Measurements from ENCODE around the gene VAMP8. TPM values are rescaled to one million over a fixed set of nuclear protein-coding genes. Genes with fewer than 3 reads are reported as not detected.

Gene VAMP8
- total and polyA plus RNA-seq, 4 experiments from 2014 or later: 98.5 to 612 (median 254) TPM

DNA sequence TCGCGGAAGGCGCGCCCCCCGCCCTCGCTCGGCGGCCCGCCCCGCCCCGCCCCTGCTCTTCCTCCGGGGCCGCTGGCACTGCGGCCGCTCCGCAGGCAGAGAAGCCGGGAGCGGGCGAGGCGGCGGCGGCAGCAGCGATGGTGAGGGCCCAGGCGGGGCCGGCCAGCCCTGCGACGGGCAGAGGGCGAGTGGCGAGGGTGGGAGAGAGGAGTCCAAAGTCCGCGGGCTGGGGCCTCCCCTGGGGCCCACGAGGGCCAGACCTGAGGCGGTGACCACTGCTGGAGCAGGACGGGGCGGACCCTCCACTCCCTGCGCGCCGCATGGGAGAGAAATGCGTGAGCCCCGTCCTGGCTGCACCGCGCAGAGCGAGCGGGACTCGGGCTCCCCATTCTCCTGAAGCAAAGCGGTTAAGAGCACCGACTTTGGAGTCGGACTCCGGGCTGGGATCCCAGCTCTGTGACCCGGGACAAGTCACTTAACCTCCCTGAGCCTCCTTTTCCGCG, 7.0 kb downstream of the VAMP8 start, which contains the start of gene VAMP5:
VAMP5 (plus strand) TSS at position 78 of the 503 bp plus-strand sequence; CDS start at position 138, 60 bp downstream.
- H3K9me3 Mint-ChIP-seq: no peaks in the 10 kb centered on the region
- H3K36me3 ChIP-seq (ENCODE audit: insufficient read depth, low read length): peaks cover 15% of the 10 kb centered on the region
- ChIA-PET CTCF (ENCODE audit: partially characterized antibody) (interaction anchor here (1.3 kb wide), 1 partner anchor 164 kb away, joined by 3 read pairs; no protein-coding TSS in a partner anchor), POLR2A (ENCODE audit: partially characterized antibody) (interaction anchor here (0.7 to 5.8 kb wide), 8 partner anchors 11 to 44 kb away, joined by 3 to 71 read pairs (median 14); partner anchors contain the start of genes C2orf68, GGCX, MAT2A and RNF181)
- H3K4me1 Mint-ChIP-seq: peaks cover 39 to 75% (median 57%) of the 10 kb centered on the region in 4 donors
- H3K27ac ChIP-seq (ENCODE audit: low read depth, low read length): peak within 1 kb of the TSS; percentile 80
- H3K4me3 Mint-ChIP-seq: peak within 1 kb of the TSS; percentile 89 to 98 (median 90)
- peaks cover 22 to 23% of the 10 kb centered on the region in 2 donors for H3K36me3 Mint-ChIP-seq
- H3K27me3 Mint-ChIP-seq: no peaks in the 10 kb centered on the region
- H3K9me3 ChIP-seq (ENCODE audit: control insufficient read depth in 1 of 2, low read length in 2 of 2): no peaks in the 10 kb centered on the region
- intact Hi-C loops (cut with micrococcal nuclease): loop anchor here (1.0 kb wide), 1 partner anchor 23 kb away; the partner anchor contains the start of gene GGCX
- H3K27ac Mint-ChIP-seq: peak within 1 kb of the TSS; percentile 90 to 98 (median 95)
- DNase-seq: peak in 3 of 5 donors; percentile 24 to 29 (median 26)
- H3K27me3 ChIP-seq (ENCODE audit: insufficient read depth, low read length): no peaks in the 10 kb centered on the region
- peaks cover 48% of the 10 kb centered on the region for H3K4me1 ChIP-seq (ENCODE audit: insufficient read depth, low read length)
- peak within 1 kb of the TSS; percentile 57 to 64 for H3K4me3 ChIP-seq (ENCODE audit: low read length in 2 of 2)

DNA sequence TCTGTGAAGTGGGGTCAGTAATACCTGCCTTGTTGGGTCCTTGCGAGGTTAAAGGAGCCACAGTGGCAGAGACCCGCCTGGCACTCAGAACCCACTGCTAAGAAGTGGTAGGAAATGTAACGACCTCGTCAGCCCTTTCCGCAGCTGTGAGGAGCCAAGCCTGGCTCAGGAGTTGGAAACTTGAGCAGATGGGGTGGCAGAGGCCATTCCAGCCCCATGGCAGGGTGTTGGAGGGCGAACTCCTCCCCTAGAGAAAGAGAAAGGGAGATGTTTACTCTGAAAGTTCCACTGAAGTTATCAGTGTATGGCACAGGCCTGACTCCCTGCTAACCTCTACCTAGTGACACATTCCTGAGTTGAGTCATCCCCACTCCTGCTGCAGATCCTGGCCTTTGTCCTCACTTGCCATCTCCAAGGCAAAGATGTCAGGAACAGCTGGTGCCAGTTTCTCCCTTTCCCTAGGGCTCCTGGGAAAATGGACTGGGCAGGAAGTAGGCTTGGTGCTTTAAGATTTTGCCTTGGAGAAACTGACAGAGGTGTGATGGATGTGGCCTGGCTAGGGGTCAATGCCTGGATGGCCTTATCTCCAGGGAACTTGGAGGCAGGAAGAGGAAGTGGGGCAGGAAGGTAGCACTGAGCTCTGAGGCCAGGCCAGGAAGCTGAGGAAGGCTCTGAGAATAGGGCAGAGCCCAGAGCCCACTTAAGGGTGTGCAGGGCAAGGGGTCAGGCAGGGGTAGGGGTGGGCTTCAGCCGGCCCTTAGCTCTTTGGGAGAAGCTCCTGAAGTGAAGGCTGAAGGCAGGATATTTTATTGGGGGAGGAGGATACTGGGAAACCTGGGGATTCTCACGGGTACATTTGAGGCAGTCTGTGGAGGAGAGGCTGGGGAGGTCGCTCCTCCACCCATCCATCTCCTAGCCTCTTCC, 7.7 kb downstream of the VAMP8 start:
- peaks cover 41% of the 10 kb centered on the region for H3K4me1 ChIP-seq (ENCODE audit: insufficient read depth, low read length)
- H3K9me3 ChIP-seq (ENCODE audit: control insufficient read depth in 1 of 2, low read length in 2 of 2): no peaks in the 10 kb centered on the region
- H3K27me3 Mint-ChIP-seq: no peaks in the 10 kb centered on the region
- intact Hi-C loops (cut with micrococcal nuclease): loop anchor here (1.0 kb wide), 1 partner anchor 24 kb away; the partner anchor contains the start of gene GGCX
- H3K4me3 Mint-ChIP-seq: peak overlapping the region; percentile 88 to 98 (median 90)
- DNase-seq: peak in 3 of 5 donors; percentile 24 to 32 (median 24)
- no peaks in the 10 kb centered on the region for H3K9me3 Mint-ChIP-seq
- POLR2A ChIA-PET (ENCODE audit: partially characterized antibody): interaction anchor here (2.6 to 5.8 kb wide), 6 partner anchors 11 to 45 kb away, joined by 7 to 71 read pairs (median 21); partner anchors contain the start of genes C2orf68, GGCX, MAT2A and RNF181
- H3K27ac ChIP-seq (ENCODE audit: low read depth, low read length): peak overlapping the region; percentile 80
- peaks cover 38 to 68% (median 52%) of the 10 kb centered on the region in 4 donors for H3K4me1 Mint-ChIP-seq
- peak overlapping the region; percentile 85 to 94 (median 92) for H3K27ac Mint-ChIP-seq
- H3K27me3 ChIP-seq (ENCODE audit: insufficient read depth, low read length): no peaks in the 10 kb centered on the region
- CTCF ChIA-PET (ENCODE audit: partially characterized antibody): interaction anchor here (1.0 to 1.3 kb wide), 2 partner anchors 33 to 165 kb away, joined by 3 to 4 read pairs; no protein-coding TSS in a partner anchor
- H3K36me3 ChIP-seq (ENCODE audit: insufficient read depth, low read length): peaks cover 15% of the 10 kb centered on the region
- peaks cover 18 to 23% of the 10 kb centered on the region in 2 donors for H3K36me3 Mint-ChIP-seq
- H3K4me3 ChIP-seq (ENCODE audit: low read length in 2 of 2): peak overlapping the region; percentile 57 to 64

DNA sequence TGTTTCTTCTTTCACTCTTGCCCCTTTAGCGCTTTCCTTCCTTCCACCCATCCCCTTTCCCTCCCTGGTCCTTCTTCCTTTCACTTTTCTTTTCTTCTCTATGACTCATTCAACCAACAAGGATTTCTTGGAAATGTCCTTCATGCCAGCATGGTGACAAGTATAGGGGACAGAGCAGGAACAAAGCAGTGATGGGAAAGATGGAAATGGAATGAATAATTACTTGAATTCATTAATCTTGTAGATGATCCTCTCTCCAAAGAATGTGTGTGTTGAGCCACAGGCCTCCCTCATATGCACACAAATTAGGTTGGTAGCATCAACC, 8.4 kb downstream of the VAMP8 start:
- intact Hi-C loops (cut with micrococcal nuclease): no loop called here
- no peak for DNase-seq
- ChIA-PET POLR2A (ENCODE audit: partially characterized antibody) (interaction anchor here (2.6 to 5.8 kb wide), 6 partner anchors 10 to 46 kb away, joined by 7 to 71 read pairs (median 21); partner anchors contain the start of genes C2orf68, GGCX, MAT2A and RNF181), CTCF (ENCODE audit: partially characterized antibody) (interaction anchor here (1.0 to 1.3 kb wide), 2 partner anchors 34 to 166 kb away, joined by 3 to 4 read pairs; no protein-coding TSS in a partner anchor)
- Mint-ChIP-seq H3K4me3 (peak overlapping the region; percentile 88 to 98 (median 90)), H3K36me3 (peaks cover 14 to 20% of the 10 kb centered on the region in 2 donors), H3K4me1 (peaks cover 35 to 64% (median 51%) of the 10 kb centered on the region in 4 donors), H3K9me3 (no peaks in the 10 kb centered on the region), H3K27ac (peak overlapping the region; percentile 85 to 94 (median 92)), H3K27me3 (no peaks in the 10 kb centered on the region)
- H3K27ac ChIP-seq (ENCODE audit: low read depth, low read length): no peak overlapping the region
- peaks cover 15% of the 10 kb centered on the region for H3K36me3 ChIP-seq (ENCODE audit: insufficient read depth, low read length)
- H3K4me1 ChIP-seq (ENCODE audit: insufficient read depth, low read length): peaks cover 38% of the 10 kb centered on the region
- H3K27me3 ChIP-seq (ENCODE audit: insufficient read depth, low read length): no peaks in the 10 kb centered on the region
- H3K4me3 ChIP-seq (ENCODE audit: low read length in 2 of 2): peak overlapping the region in 1 of 2 donors; percentile 57
- no peaks in the 10 kb centered on the region for H3K9me3 ChIP-seq (ENCODE audit: control insufficient read depth in 1 of 2, low read length in 2 of 2)

- Histone ChIP-seq H3K4me1 (ENCODE audit: insufficient read depth, low read length) (peaks cover 35% of the 10 kb centered on the region), H3K36me3 (ENCODE audit: insufficient read depth, low read length) (peaks cover 2% of the 10 kb centered on the region), H3K9me3 (ENCODE audit: control insufficient read depth in 1 of 2, low read length in 2 of 2) (no peaks in the 10 kb centered on the region), H3K27ac (ENCODE audit: low read depth, low read length) (no peak overlapping the region), H3K4me3 (ENCODE audit: low read length in 2 of 2) (no peak overlapping the region), H3K27me3 (ENCODE audit: insufficient read depth, low read length) (no peaks in the 10 kb centered on the region)
- Mint-ChIP-seq H3K27me3 (no peaks in the 10 kb centered on the region), H3K4me3 (peak overlapping the region in 1 of 8 donors; percentile 5), H3K4me1 (peaks cover 32 to 45% (median 40%) of the 10 kb centered on the region in 4 donors), H3K27ac (peak overlapping the region in 5 of 7 donors; percentile 3 to 63 (median 51)), H3K36me3 (peaks cover 0 to 5% of the 10 kb centered on the region in 2 donors), H3K9me3 (no peaks in the 10 kb centered on the region)
- DNase-seq: no peak
- intact Hi-C loops (cut with micrococcal nuclease): no loop called here
- POLR2A ChIA-PET (ENCODE audit: partially characterized antibody): interaction anchor here (1.4 to 5.8 kb wide), 3 partner anchors 7 to 234 kb away, joined by 4 to 71 read pairs (median 9); partner anchors contain the start of genes ELMOD3, RETSAT, RNF181 and VAMP8
- CTCF ChIA-PET (ENCODE audit: partially characterized antibody): interaction anchor here (1.2 to 1.8 kb wide), 2 partner anchors 37 to 50 kb away, joined by 4 to 6 read pairs; no protein-coding TSS in a partner anchor
Measured at GRCh38 chr2:85588236-85588635, 10.8 kb downstream of the VAMP8 start.

- CTCF ChIA-PET (ENCODE audit: partially characterized antibody): interaction anchor here (1.8 kb wide), 1 partner anchor 49 kb away, joined by 4 read pairs; no protein-coding TSS in a partner anchor
- H3K4me3 ChIP-seq (ENCODE audit: low read length in 2 of 2): no peak overlapping the region
Measured at GRCh38 chr2:85588645-85589044, 11.3 kb downstream of the VAMP8 start.

GRCh38 chr2:85589181-85589580, 11.8 kb downstream of the VAMP8 start:
- Mint-ChIP-seq H3K36me3 (peaks cover 0 to 2% of the 10 kb centered on the region in 2 donors), H3K4me1 (peaks cover 28 to 39% (median 35%) of the 10 kb centered on the region in 4 donors), H3K27me3 (no peaks in the 10 kb centered on the region), H3K4me3 (no peak overlapping the region), H3K27ac (no peak overlapping the region), H3K9me3 (no peaks in the 10 kb centered on the region)
- DNase-seq: no peak
- H3K27me3 ChIP-seq (ENCODE audit: insufficient read depth, low read length): no peaks in the 10 kb centered on the region
- CTCF ChIA-PET (ENCODE audit: partially characterized antibody): no interaction called here
- peaks cover 28% of the 10 kb centered on the region for H3K4me1 ChIP-seq (ENCODE audit: insufficient read depth, low read length)
- intact Hi-C loops (cut with micrococcal nuclease): no loop called here
- H3K36me3 ChIP-seq (ENCODE audit: insufficient read depth, low read length): no peaks in the 10 kb centered on the region
- no peak overlapping the region for H3K27ac ChIP-seq (ENCODE audit: low read depth, low read length)
- H3K9me3 ChIP-seq (ENCODE audit: control insufficient read depth in 1 of 2, low read length in 2 of 2): no peaks in the 10 kb centered on the region
- POLR2A ChIA-PET (ENCODE audit: partially characterized antibody): interaction anchor here (1.4 kb wide), 1 partner anchor 235 kb away, joined by 4 read pairs; the partner anchor contains the start of genes ELMOD3 and RETSAT
- H3K4me3 ChIP-seq (ENCODE audit: low read length in 2 of 2): no peak overlapping the region

More at GRCh38 chr2:85588645-85589044, 11.3 kb downstream of the VAMP8 start:
- H3K27ac Mint-ChIP-seq: peak overlapping the region in 3 of 7 donors; percentile 59 to 74 (median 63)
- H3K9me3 ChIP-seq (ENCODE audit: control insufficient read depth in 1 of 2, low read length in 2 of 2): no peaks in the 10 kb centered on the region
- peak overlapping the region in 2 of 8 donors; percentile 5 to 10 for H3K4me3 Mint-ChIP-seq
- no peak overlapping the region for H3K27ac ChIP-seq (ENCODE audit: low read depth, low read length)
- no peaks in the 10 kb centered on the region for H3K36me3 ChIP-seq (ENCODE audit: insufficient read depth, low read length)
- no peaks in the 10 kb centered on the region for H3K9me3 Mint-ChIP-seq
- peaks cover 28 to 40% (median 36%) of the 10 kb centered on the region in 4 donors for H3K4me1 Mint-ChIP-seq
- H3K36me3 Mint-ChIP-seq: peaks cover 0 to 2% of the 10 kb centered on the region in 2 donors
- peaks cover 31% of the 10 kb centered on the region for H3K4me1 ChIP-seq (ENCODE audit: insufficient read depth, low read length)
- no peaks in the 10 kb centered on the region for H3K27me3 ChIP-seq (ENCODE audit: insufficient read depth, low read length)
- DNase-seq: no peak
- H3K27me3 Mint-ChIP-seq: no peaks in the 10 kb centered on the region
- intact Hi-C loops (cut with micrococcal nuclease): no loop called here
- POLR2A ChIA-PET (ENCODE audit: partially characterized antibody): interaction anchor here (1.4 to 5.8 kb wide), 3 partner anchors 7 to 234 kb away, joined by 4 to 71 read pairs (median 9); partner anchors contain the start of genes ELMOD3, RETSAT, RNF181 and VAMP8
